K562 (cell line): Measurements from ENCODE around the gene CAMK2G. TPM values are rescaled to one million over a fixed set of nuclear protein-coding genes. Genes with fewer than 3 reads are reported as not detected.

ENCODE experiments used
- ATAC-seq: fragments of 200-7000 bp; cut with Tn5 transposase; 3 replicates; pipeline ENCODE4 v1.9.1; 2020; ENCODE audit warnings: moderate library complexity
- BruUV-seq: library from RNA; stranded (reverse); fragments of 400-500 nt; replicated peaks from 2 replicates; lab custom pipeline; 2021; lab: Mats Ljungman, UMichigan
- CTCF ChIA-PET: fragments of 300-600 bp; formaldehyde crosslinking; extraction: SDS; loops from one replicate; lab custom pipeline; 2021; ENCODE audit warnings: low intra/inter-chr PET ratio; lab: Yijun Ruan, JAX
- POLR2A ChIA-PET: fragments of 300-600, 350-650 bp; sonication (Branson Sonifier 250); formaldehyde crosslinking; extraction: SDS; loops from one replicate; lab custom pipeline; 2021; ENCODE audit warnings: antibody characterized with exemption, inconsistent platforms; lab: Yijun Ruan, JAX
- DNase-seq, 4 experiments: peaks; one replicate each; pipeline versions ENCODE4 v3.0.0 to v3.0.0-alpha.2; 2011 to 2018; ENCODE audit warnings: low spot score in 3 of 4, mixed read lengths in 3 of 4; ENCODE audit errors: extremely low read depth in 1 of 4
- FAIRE-seq: peaks from 2 replicates; lab custom pipeline; 2011; peaks lifted over from hg19 to GRCh38; lab: Jason Lieb, UNC
- H2AFZ ChIP-seq: 2 replicates; pipeline ENCODE4 v1.6.0; 2011; ENCODE audit warnings: low read depth, low read length, control low read depth, inconsistent platforms
- H3K27ac ChIP-seq: fragments of 200-600 bp; 3 replicates; pipeline ENCODE4 v1.8.0; 2011; ENCODE audit warnings: low read depth, mild to moderate bottlenecking, control low read depth, inconsistent platforms, low read length, moderate library complexity, mixed read lengths; ENCODE audit errors: extremely low read depth
- H3K27me3 ChIP-seq, 2 experiments: fragments of 300-600 bp in 1 of 2; 2 replicates in 1 of 2; 3 replicates in 1 of 2; pipeline versions ENCODE4 v1.6.0 to v1.8.0; 2011; ENCODE audit warnings: inconsistent platforms in 2 of 2, low read length in 2 of 2, mild to moderate bottlenecking in 1 of 2, mixed read lengths in 1 of 2, moderate library complexity in 1 of 2; ENCODE audit not compliant: control insufficient read depth in 2 of 2, insufficient read depth in 2 of 2
- H3K36me3 ChIP-seq: fragments of 300-600 bp; 3 replicates; pipeline ENCODE4 v1.8.0; 2011; ENCODE audit warnings: mild to moderate bottlenecking, low read length, inconsistent platforms; ENCODE audit not compliant: control insufficient read depth, insufficient read depth
- H3K4me1 ChIP-seq, 2 experiments: fragments of 200-600 bp in 1 of 2; replicated peaks in 1 of 2; 2 replicates in 1 of 2; 3 replicates in 1 of 2; pipeline versions ENCODE4 v1.5.1 to v1.8.0; 2011; ENCODE audit warnings: inconsistent platforms in 2 of 2, low read length in 2 of 2, mild to moderate bottlenecking in 1 of 2, mixed read lengths in 1 of 2, moderate library complexity in 1 of 2; ENCODE audit not compliant: control insufficient read depth in 2 of 2, insufficient read depth in 2 of 2
- H3K4me2 ChIP-seq: 2 replicates; pipeline ENCODE4 v1.6.1; 2011; ENCODE audit warnings: low read length, control low read depth, inconsistent platforms, mixed read lengths; ENCODE audit not compliant: insufficient read depth
- H3K4me3 ChIP-seq: fragments of 200-600 bp; sonication (generic), shearing (Covaris generic); 2 replicates; pipeline ENCODE4 v1.5.1; 2016; ENCODE audit warnings: control low read depth, inconsistent platforms
- H3K79me2 ChIP-seq: fragments of 200-600 bp; 3 replicates; pipeline ENCODE4 v1.8.0; 2011; ENCODE audit warnings: low read length, inconsistent platforms; ENCODE audit not compliant: control insufficient read depth, insufficient read depth
- H3K9ac ChIP-seq, 2 experiments: 2 replicates each; pipeline versions ENCODE4 v1.6.0 to v1.6.1; 2011; ENCODE audit warnings: low read depth in 2 of 2, low read length in 2 of 2, control low read depth in 1 of 2, inconsistent platforms in 1 of 2, mild to moderate bottlenecking in 1 of 2, mixed read lengths in 1 of 2; ENCODE audit not compliant: insufficient read depth in 1 of 2
- H3K9me1 ChIP-seq: one replicate; pipeline ENCODE4 v1.6.0; 2011; ENCODE audit warnings: inconsistent platforms, mild to moderate bottlenecking, low read length, moderate library complexity; ENCODE audit not compliant: control insufficient read depth, insufficient read depth
- H3K9me3 ChIP-seq: replicated peaks from 2 replicates; pipeline ENCODE4 v1.5.1; 2011; ENCODE audit warnings: low read depth, low read length, inconsistent platforms; ENCODE audit not compliant: control insufficient read depth, insufficient read depth
- H4K20me1 ChIP-seq: replicated peaks from 2 replicates; pipeline ENCODE4 v1.6.1; 2011; ENCODE audit warnings: low read length, inconsistent platforms, mixed read lengths; ENCODE audit not compliant: control insufficient read depth, insufficient read depth
- ARHGAP35 ChIP-seq: fragments of 450-650 bp; IDR thresholded peaks from 2 replicates; pipeline ENCODE4 v1.6.1; 2018; ENCODE audit not compliant: partially characterized antibody
- CC2D1A ChIP-seq: fragments of 450-650 bp; IDR thresholded peaks from 2 replicates; pipeline ENCODE4 v1.6.1; 2017; ENCODE audit warnings: mild to moderate bottlenecking
- CEBPG ChIP-seq, 3 experiments: fragments of 200-800 bp in 1 of 3; sonication (Bioruptor generic) in 1 of 3; sonication (generic) in 1 of 3; formaldehyde crosslinking in 1 of 3; IDR thresholded peaks in 2 of 3; conservative IDR thresholded peaks in 1 of 3; 2 replicates each; pipeline versions ENCODE4 v1.6.1 to v1.8.0; 2016 to 2022; ENCODE audit warnings: missing compliant biosample characterization in 2 of 3, missing genetic modification characterization in 2 of 3, mild to moderate bottlenecking in 1 of 3, missing genetic modification reagents in 1 of 3
- CTBP1 ChIP-seq: fragments of 450-650 bp; IDR thresholded peaks from 2 replicates; pipeline ENCODE4 v1.6.1; 2016; ENCODE audit warnings: borderline replicate concordance
- ETV6 ChIP-seq, 3 experiments: fragments of 150-350 bp in 1 of 3; sonication (generic) in 1 of 3; formaldehyde crosslinking in 1 of 3; IDR thresholded peaks; 2 replicates each; pipeline versions ENCODE4 v1.6.1 to v1.8.0; 2014 to 2022; ENCODE audit warnings: borderline replicate concordance in 2 of 3, low read depth in 2 of 3, antibody characterized with exemption in 1 of 3, low read length in 1 of 3, mild to moderate bottlenecking in 1 of 3, missing genetic modification reagents in 1 of 3
- JUN ChIP-seq, 2 experiments: sonication (generic) in 1 of 2; formaldehyde crosslinking in 1 of 2; IDR thresholded peaks; 2 replicates each; pipeline versions ENCODE4 v1.6.1 to v1.8.0; 2012 to 2022; ENCODE audit warnings: borderline replicate concordance in 2 of 2, mild to moderate bottlenecking in 2 of 2, improper control_type of control experiment in 1 of 2, low read depth in 1 of 2, low read length in 1 of 2, missing genetic modification reagents in 1 of 2
- RB1 ChIP-seq: fragments of 450-650 bp; IDR thresholded peaks from 2 replicates; pipeline ENCODE4 v1.6.1; 2017; ENCODE audit warnings: low read depth, mild to moderate bottlenecking
- REST ChIP-seq, 2 experiments: fragments of 450-650 bp; formaldehyde crosslinking in 1 of 2; IDR thresholded peaks; 2 replicates each; pipeline versions ENCODE4 v1.4.0 to v1.6.1; 2014 to 2020; ENCODE audit warnings: mild to moderate bottlenecking in 2 of 2, borderline replicate concordance in 1 of 2, low read depth in 1 of 2
- STAT5B ChIP-seq: fragments of 250-450 bp; sonication (Bioruptor Pico); IDR thresholded peaks from 2 replicates; pipeline ENCODE4 v1.8.0; 2021; ENCODE audit warnings: mild to moderate bottlenecking, inconsistent platforms
- WGBS: fragments of 100-300 bp; shearing (Covaris generic); methylation state at CpG from one replicate; pipeline ENCODE4 v1.1.6; 2016; ENCODE audit warnings: low coverage, mixed read lengths; ENCODE audit not compliant: insufficient coverage; ENCODE audit errors: missing lambda C conversion rate; 5-methylcytosine and 5-hydroxymethylcytosine counted together
- in situ Hi-C: fragments of 300-500 bp; cut with MboI; formaldehyde crosslinking; loops from 4 replicates; pipeline ENCODE4 v1.15.0; 2018; ENCODE audit warnings: inconsistent platforms, mixed read lengths
- intact Hi-C: fragments of 100-400 bp; cut with micrococcal nuclease; formaldehyde crosslinking; loops from 2 replicates; pipeline ENCODE4 v1.14.2; 2022
- polyA plus RNA-seq, 8 experiments: library from polyadenylated mRNA; depleted of rRNA in 4 of 8; stranded (reverse) in 5 of 8; unstranded in 3 of 8; fragments of >200 nt; fragmentation: Nextera tagmentation in 2 of 8; fragmentation: Illumina TruSeq in 1 of 8; extraction: Ambion mirVana in 2 of 8; extraction: Trizol in 1 of 8; gene quantifications; 2 replicates each; pipeline versions ENCODE4 v1.2.1 to v1.2.3, GENCODE V29; 2011 to 2014; ENCODE audit warnings: inconsistent platforms in 1 of 8, missing spikeins in 1 of 8
- total RNA-seq, 7 experiments: library from RNA; depleted of rRNA in 6 of 7; stranded (reverse); fragments of >200 nt in 6 of 7; fragmentation: Illumina TruSeq in 2 of 7; extraction: Trizol in 2 of 7; gene quantifications; 2 replicates each; pipeline versions ENCODE4 v1.2.1 to v1.2.3, GENCODE V29; 2011 to 2021; ENCODE audit warnings: low replicate concordance in 1 of 7

Gene CAMK2G
- total and polyA plus RNA-seq, 9 of the 15 experiments (the other 6 are each of a cell fraction or from before 2014, with no cell fraction given), result 9.0 to 37.9 (median 32.6) TPM

- no TSS peak for BruUV-seq
- no peak overlapping the region for H3K9ac ChIP-seq
- DNase-seq, result no peak
- 46% methylated on average over 10 of the region's 10 CpGs for WGBS
- ChIA-PET POLR2A (interaction anchor here (0.6 to 0.9 kb wide), 4 partner anchors 12 to 799 kb away, joined by 3 read pairs; no protein-coding TSS in a partner anchor), CTCF (no interaction called here)
- H2AFZ ChIP-seq, result peak overlapping the region; percentile 56
- peak; percentile 55 for ATAC-seq
- no peaks in the 10 kb centered on the region for H3K9me1 ChIP-seq
- peaks cover 22 to 25% of the 10 kb centered on the region in 2 experiments for H3K4me1 ChIP-seq
- no peak overlapping the region for H3K27ac ChIP-seq
- no peak for FAIRE-seq
- H3K36me3 ChIP-seq, result no peaks in the 10 kb centered on the region
- H3K9me3 ChIP-seq, result no peaks in the 10 kb centered on the region
- in situ Hi-C loops, result no loop called here
- H3K27me3 ChIP-seq, result no peaks in the 10 kb centered on the region
- H4K20me1 ChIP-seq, result no peaks in the 10 kb centered on the region
- H3K79me2 ChIP-seq, result no peaks in the 10 kb centered on the region
- intact Hi-C loops, result no loop called here
- H3K4me2 ChIP-seq, result no peak overlapping the region
- no peak overlapping the region for H3K4me3 ChIP-seq
- no peak for TF ChIP-seq CTBP1
- TF ChIP-seq ARHGAP35, result no peak
- TF ChIP-seq JUN (IDR thresholded peaks at IDR 0.05; ENCODE audit: borderline replicate concordance, low read depth, low read length), result 0 out of 2 replicates have a peak, but pooled peaks have one; percentile 9
- TF ChIP-seq JUN (CRISPR knock-in tag; IDR thresholded peaks at IDR 0.05; ENCODE audit: borderline replicate concordance), result no peak
- no peak for TF ChIP-seq ETV6 (IDR thresholded peaks at IDR 0.05; ENCODE audit: borderline replicate concordance in 1 of 2, low read depth in 2 of 2, low read length in 1 of 2)
- TF ChIP-seq ETV6 (CRISPR knock-in tag; IDR thresholded peaks at IDR 0.05; ENCODE audit: borderline replicate concordance), result no peak
- no peak for TF ChIP-seq REST (IDR thresholded peaks at IDR 0.05; ENCODE audit: borderline replicate concordance)
- TF ChIP-seq REST (CRISPR knock-in tag; IDR thresholded peaks at IDR 0.05; ENCODE audit: low read depth), result no peak
- TF ChIP-seq CC2D1A, result no peak
- TF ChIP-seq STAT5B (CRISPR knock-in tag), result no peak
- no peak for TF ChIP-seq RB1
- TF ChIP-seq CEBPG (CRISPR knock-in tag; IDR thresholded peaks at IDR 0.05), result peak; percentile 81; the same call in 1 of the 2 replicates
- peak in 1 of 2 experiments; percentile 91; a peak in 2 of 4 replicates for TF ChIP-seq CEBPG (tag; conservative IDR thresholded peaks at IDR 0.05 in 1 of 2, IDR thresholded peaks at IDR 0.05 in 1 of 2)
Observed at GRCh38 chr10:73892310-73893030, 18.1 kb upstream of the CAMK2G start.
